Keratinocyte (primary cell): Measurements from ENCODE around the gene LRIG3. TPM values are rescaled to one million over a fixed set of nuclear protein-coding genes. Genes with fewer than 3 reads are reported as not detected.
A peak's percentile ranks its signal among the peaks of the same experiment; 100 is the strongest.

Experiments
- DNase-seq: peaks from one replicate; pipeline ENCODE4 v3.0.0-alpha.2; 2011; ENCODE audit warnings: low read depth, missing footprints, low spot score
- FAIRE-seq: peaks from 2 replicates; lab custom pipeline; 2011; peaks lifted over from hg19 to GRCh38; lab: Jason Lieb, UNC
- H2AFZ ChIP-seq: 2 replicates; pipeline ENCODE4 v1.6.0; 2012; ENCODE audit warnings: low read length, control low read depth, inconsistent platforms; ENCODE audit not compliant: control insufficient read depth
- H3K27ac ChIP-seq: 2 replicates; pipeline ENCODE4 v1.5.1; 2011; ENCODE audit warnings: low read length; ENCODE audit not compliant: control insufficient read depth, insufficient read depth
- H3K27me3 ChIP-seq: 3 replicates; pipeline ENCODE4 v1.6.0; 2011; ENCODE audit warnings: low read length; ENCODE audit not compliant: control insufficient read depth, insufficient read depth; ENCODE audit errors: extremely low read depth
- H3K36me3 ChIP-seq, 2 experiments: 2 replicates in 1 of 2; 3 replicates in 1 of 2; pipeline ENCODE4 v1.5.1; 2011; ENCODE audit warnings: low read length in 2 of 2, mild to moderate bottlenecking in 1 of 2; ENCODE audit not compliant: control insufficient read depth in 2 of 2, insufficient read depth in 2 of 2; ENCODE audit errors: extremely low read depth in 1 of 2
- H3K4me1 ChIP-seq: 3 replicates; pipeline ENCODE4 v1.5.1; 2011; ENCODE audit warnings: low read length; ENCODE audit not compliant: control insufficient read depth, insufficient read depth; ENCODE audit errors: extremely low read depth
- H3K4me2 ChIP-seq: 3 replicates; pipeline ENCODE4 v1.6.0; 2011; ENCODE audit warnings: low read depth, low read length; ENCODE audit not compliant: control insufficient read depth, insufficient read depth; ENCODE audit errors: extremely low read depth
- H3K4me3 ChIP-seq, 3 experiments: fragments of 200-600 bp in 1 of 3; sonication (generic) in 1 of 3; 2 replicates in 2 of 3; 3 replicates in 1 of 3; pipeline ENCODE4 v1.5.1; 2011 to 2016; ENCODE audit warnings: low read length in 3 of 3, mild to moderate bottlenecking in 3 of 3, control low read depth in 2 of 3, inconsistent platforms in 1 of 3, low read depth in 1 of 3, mixed read lengths in 1 of 3, mixed run types in 1 of 3, moderate library complexity in 1 of 3; ENCODE audit not compliant: control insufficient read depth in 2 of 3, insufficient read depth in 2 of 3; ENCODE audit errors: extremely low read depth in 1 of 3
- H3K79me2 ChIP-seq: 2 replicates; pipeline ENCODE4 v1.6.0; 2012; ENCODE audit warnings: low read length; ENCODE audit not compliant: control insufficient read depth, insufficient read depth
- H3K9ac ChIP-seq: 3 replicates; pipeline ENCODE4 v1.6.0; 2011; ENCODE audit warnings: low read length; ENCODE audit not compliant: control insufficient read depth, insufficient read depth; ENCODE audit errors: extremely low read depth
- H3K9me1 ChIP-seq: 3 replicates; pipeline ENCODE4 v1.6.0; 2011; ENCODE audit warnings: low read length; ENCODE audit not compliant: control insufficient read depth, insufficient read depth; ENCODE audit errors: extremely low read depth
- H3K9me3 ChIP-seq: 2 replicates; pipeline ENCODE4 v1.5.1; 2012; ENCODE audit warnings: low read depth, low read length; ENCODE audit not compliant: control insufficient read depth
- H4K20me1 ChIP-seq: 3 replicates; pipeline ENCODE4 v1.6.0; 2011; ENCODE audit warnings: low read length; ENCODE audit not compliant: control insufficient read depth, insufficient read depth; ENCODE audit errors: extremely low read depth
- EZH2 ChIP-seq: IDR thresholded peaks from one replicate; pipeline ENCODE4 v1.6.1; 2012; ENCODE audit warnings: inconsistent platforms, mild to moderate bottlenecking, low read length, moderate library complexity
- dilution Hi-C: fragments of 300-500 bp; cut with MboI; formaldehyde crosslinking; loops from one replicate; pipeline ENCODE4 v1.7.0; 2020; ENCODE audit warnings: low sequenced_read_pairs; ENCODE audit not compliant: extremely low pct_ligation_motif_present
- polyA plus RNA-seq, 5 experiments: library from polyadenylated mRNA; depleted of rRNA in 3 of 5; stranded (reverse) in 3 of 5; stranded (forward) in 1 of 5; unstranded in 1 of 5; fragments of >200 nt; gene quantifications; 1 replicate in 1 of 5; 2 replicates in 3 of 5; 3 replicates in 1 of 5; pipeline versions ENCODE4 v1.2.1 to v1.2.3, GENCODE V29; 2011 to 2012; ENCODE audit warnings: missing spikeins in 2 of 5, low read depth in 1 of 5, low replicate concordance in 1 of 5
- TF ChIP-seq, protein P1 (sequence below), 3 experiments: IDR thresholded peaks in 1 of 3; conservative IDR thresholded peaks in 1 of 3; optimal IDR thresholded peaks in 1 of 3; 2 replicates in 2 of 3; 3 replicates in 1 of 3; pipeline versions ENCODE3 to v1.5.1; 2011; ENCODE audit warnings: low read length in 3 of 3, mild to moderate bottlenecking in 3 of 3, moderate library complexity in 2 of 3, control low read depth in 1 of 3, inconsistent platforms in 1 of 3; ENCODE audit not compliant: insufficient read depth in 2 of 3; ENCODE audit errors: extremely low read depth in 1 of 3

Gene LRIG3
- polyA plus RNA-seq, 1 donor (not counting 4 experiments of a cell fraction or from before 2014, with no cell fraction given) = 30.9 TPM

DNA sequence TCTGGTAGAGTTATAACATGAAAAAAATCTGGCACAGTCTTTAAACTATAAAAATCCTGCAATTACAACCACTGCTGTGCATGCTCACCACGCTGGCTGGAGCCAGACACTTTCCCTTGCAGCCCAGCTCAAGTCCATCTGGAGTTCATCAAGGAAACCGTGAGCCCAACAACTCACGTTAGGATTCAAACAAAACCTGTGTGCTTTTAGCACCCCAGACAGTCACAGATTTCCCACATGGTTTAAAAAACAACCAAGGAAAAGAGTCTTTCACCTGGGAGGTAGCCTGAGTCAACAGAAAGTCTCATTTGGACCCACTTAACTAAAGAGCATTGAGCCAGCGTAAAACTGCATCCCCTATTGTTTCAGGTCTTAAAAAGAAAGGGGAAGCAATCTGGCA is 4.7 kb downstream of the LRIG3 start:
- no peak for DNase-seq
- dilution Hi-C loops = no loop called here
- FAIRE-seq = peak; percentile 34
- Histone ChIP-seq H4K20me1 (no peaks in the 10 kb centered on the region), H3K4me1 (peaks cover 14% of the 10 kb centered on the region), H3K9me3 (no peaks in the 10 kb centered on the region), H3K36me3 (peaks cover 3 to 9% of the 10 kb centered on the region in 2 experiments), H3K27ac (peak overlapping the region; percentile 88), H2AFZ (peak overlapping the region; percentile 27), H3K4me3 (peak overlapping the region; percentile 17 to 75 (median 64)), H3K9me1 (no peaks in the 10 kb centered on the region), H3K4me2 (peak overlapping the region; percentile 100), H3K79me2 (peaks cover 90% of the 10 kb centered on the region), H3K27me3 (no peaks in the 10 kb centered on the region), H3K9ac (peak overlapping the region; percentile 88)
- no peak for TF ChIP-seq EZH2
- TF ChIP-seq, protein P1, sequence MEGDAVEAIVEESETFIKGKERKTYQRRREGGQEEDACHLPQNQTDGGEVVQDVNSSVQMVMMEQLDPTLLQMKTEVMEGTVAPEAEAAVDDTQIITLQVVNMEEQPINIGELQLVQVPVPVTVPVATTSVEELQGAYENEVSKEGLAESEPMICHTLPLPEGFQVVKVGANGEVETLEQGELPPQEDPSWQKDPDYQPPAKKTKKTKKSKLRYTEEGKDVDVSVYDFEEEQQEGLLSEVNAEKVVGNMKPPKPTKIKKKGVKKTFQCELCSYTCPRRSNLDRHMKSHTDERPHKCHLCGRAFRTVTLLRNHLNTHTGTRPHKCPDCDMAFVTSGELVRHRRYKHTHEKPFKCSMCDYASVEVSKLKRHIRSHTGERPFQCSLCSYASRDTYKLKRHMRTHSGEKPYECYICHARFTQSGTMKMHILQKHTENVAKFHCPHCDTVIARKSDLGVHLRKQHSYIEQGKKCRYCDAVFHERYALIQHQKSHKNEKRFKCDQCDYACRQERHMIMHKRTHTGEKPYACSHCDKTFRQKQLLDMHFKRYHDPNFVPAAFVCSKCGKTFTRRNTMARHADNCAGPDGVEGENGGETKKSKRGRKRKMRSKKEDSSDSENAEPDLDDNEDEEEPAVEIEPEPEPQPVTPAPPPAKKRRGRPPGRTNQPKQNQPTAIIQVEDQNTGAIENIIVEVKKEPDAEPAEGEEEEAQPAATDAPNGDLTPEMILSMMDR (optimal IDR thresholded peaks at IDR 0.05 in 1 of 3, IDR thresholded peaks at IDR 0.05 in 1 of 3, conservative IDR thresholded peaks at IDR 0.05 in 1 of 3; ENCODE audit: extremely low read depth in 1 of 3, insufficient read depth in 2 of 3, low read length in 3 of 3) = no peak

DNA sequence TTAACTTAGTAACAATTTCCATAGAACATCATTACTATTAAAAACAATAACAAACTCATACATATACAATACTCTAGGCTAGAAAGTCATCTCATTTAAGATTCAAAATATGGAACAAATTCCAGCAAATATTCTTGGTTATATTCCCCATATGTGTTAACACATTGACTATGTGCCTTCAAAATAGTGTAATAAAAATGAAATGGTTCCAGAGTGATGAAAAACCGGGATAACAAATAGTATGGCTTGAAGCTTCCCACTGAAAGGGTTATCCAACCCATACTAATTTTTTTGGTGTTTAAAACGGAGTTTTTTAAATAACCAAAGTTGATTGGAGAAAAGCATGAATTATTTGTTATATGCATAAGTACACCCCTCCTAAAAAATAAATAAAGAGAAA is 5.3 kb downstream of the LRIG3 start:
- peak overlapping the region; percentile 100 for H3K4me2 ChIP-seq
- no peaks in the 10 kb centered on the region for H3K9me1 ChIP-seq
- no peaks in the 10 kb centered on the region for H3K27me3 ChIP-seq
- no peaks in the 10 kb centered on the region for H3K9me3 ChIP-seq
- H3K36me3 ChIP-seq = peaks cover 3 to 9% of the 10 kb centered on the region in 2 experiments
- H3K4me3 ChIP-seq = peak overlapping the region in 2 of 3 experiments; percentile 64 to 75
- peak overlapping the region; percentile 88 for H3K27ac ChIP-seq
- dilution Hi-C loops = no loop called here
- DNase-seq (no peak), FAIRE-seq (no peak)
- no peak overlapping the region for H2AFZ ChIP-seq
- H3K4me1 ChIP-seq = peaks cover 14% of the 10 kb centered on the region
- peak overlapping the region; percentile 88 for H3K9ac ChIP-seq
- TF ChIP-seq, protein P1 (optimal IDR thresholded peaks at IDR 0.05 in 1 of 3, IDR thresholded peaks at IDR 0.05 in 1 of 3, conservative IDR thresholded peaks at IDR 0.05 in 1 of 3; ENCODE audit: extremely low read depth in 1 of 3, insufficient read depth in 2 of 3, low read length in 3 of 3) = no peak
- peaks cover 95% of the 10 kb centered on the region for H3K79me2 ChIP-seq
- no peaks in the 10 kb centered on the region for H4K20me1 ChIP-seq
